GM20431 (cell line): ENCODE data around the gene CLEC9A.

Experiments
- in situ Hi-C: fragments of 300-500 bp; cut with MseI, MboI; formaldehyde crosslinking; loops from one replicate; pipeline ENCODE4 v1.15.0; 2020; ENCODE audit warnings: low sequenced_read_pairs; ENCODE audit not compliant: unreplicated experiment

The CLEC9A gene

DNA sequence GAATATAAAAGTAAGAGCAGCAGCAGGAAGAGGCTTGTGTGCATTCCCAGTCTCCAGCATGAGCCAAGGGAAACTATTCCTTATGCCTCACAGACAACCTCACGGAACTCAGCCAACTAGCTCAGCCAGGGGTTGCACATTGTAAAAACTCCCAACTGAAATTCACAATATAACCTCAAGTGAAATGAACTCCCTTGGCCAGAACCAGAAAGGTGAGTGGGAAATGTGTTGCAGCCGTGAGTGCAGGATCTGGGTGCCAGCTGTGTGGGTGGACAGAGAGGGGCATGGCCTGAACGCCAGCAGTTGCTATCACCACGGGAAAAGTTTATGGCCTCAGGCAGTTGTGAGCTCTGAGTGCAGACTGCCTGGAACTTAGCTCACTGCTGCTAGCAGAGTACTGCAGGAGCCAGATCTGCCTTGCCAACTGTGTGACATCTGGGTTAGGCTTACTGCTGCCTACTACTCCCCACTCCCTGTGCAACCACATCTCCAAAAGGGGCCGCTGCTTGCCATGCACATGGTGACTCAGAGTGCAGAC is 70.6 kb downstream of the CLEC9A start:
- in situ Hi-C loops: no loop called here

DNA sequence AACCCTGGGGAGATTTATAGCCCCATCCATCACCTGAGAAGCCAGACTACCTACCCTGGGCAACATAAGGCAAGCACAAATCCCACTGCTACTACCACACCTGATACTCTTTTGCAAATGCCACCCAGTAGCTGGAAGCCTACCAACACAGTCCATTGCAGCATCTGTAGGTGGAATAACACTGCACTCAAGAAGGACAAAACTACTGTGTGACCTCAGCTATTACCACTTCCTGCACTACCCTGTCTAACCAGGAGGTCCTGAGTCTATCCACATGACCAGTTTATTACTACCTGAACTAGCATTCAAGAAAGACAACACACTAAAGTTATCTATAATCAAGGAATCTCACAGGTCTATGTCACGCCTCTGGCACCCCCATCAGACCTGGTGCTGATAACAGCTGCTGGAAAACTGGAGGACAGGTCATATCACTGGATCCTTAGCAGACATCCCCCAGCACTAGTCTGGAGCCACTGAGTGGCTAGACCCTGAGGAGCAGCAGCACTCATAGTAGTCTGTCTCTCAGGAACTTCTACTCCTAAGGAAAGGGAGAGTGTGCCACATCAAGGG is 71.3 kb downstream of the CLEC9A start:
- in situ Hi-C loops: no loop called here

DNA sequence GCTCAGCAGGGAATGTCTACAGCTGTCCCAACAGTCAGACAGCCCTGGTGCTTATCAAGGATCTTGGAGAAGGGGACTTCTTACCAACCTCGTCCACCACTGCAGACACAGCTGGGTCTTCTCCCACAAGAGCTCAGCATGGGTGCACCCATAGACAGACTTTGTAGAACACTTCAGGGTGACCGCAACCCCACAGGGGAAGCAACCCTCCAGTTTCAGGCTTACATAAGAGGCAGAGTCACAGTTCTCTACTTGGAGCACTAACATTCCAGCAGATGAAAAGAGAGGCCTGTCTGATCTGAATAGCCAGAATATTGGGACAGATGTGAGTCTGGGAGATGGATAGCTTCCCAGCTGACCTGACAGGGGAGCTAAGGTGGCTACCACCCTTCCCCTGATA is 71.8 kb downstream of the CLEC9A start:
- in situ Hi-C loops: no loop called here

DNA sequence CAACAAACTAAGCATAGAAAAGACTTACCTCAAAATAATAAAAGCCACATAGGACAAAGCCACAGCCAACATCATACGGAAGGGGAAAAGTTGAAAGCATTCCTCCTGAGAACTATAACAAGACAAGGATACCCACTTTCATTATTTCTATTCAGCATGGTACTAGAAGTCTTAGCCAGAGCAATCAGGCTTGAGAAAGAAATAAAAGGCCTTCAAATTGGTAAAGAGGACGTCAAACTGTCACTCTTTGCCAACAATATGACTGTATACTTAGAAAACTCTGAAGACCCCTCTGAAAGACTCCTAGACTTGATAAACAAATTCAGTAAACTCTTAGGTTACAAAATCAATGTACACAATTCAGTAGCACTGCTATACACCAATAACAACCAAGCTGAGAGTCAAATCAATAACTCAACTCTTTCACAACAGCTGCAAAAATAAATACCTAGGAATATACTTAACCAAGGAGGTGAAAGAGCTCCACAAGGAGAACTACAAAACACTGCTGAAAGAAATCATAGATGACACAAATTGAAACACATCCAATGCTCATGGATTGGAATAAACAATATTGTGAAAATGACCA is 79.9 kb downstream of the CLEC9A start:
- in situ Hi-C loops: no loop called here

DNA sequence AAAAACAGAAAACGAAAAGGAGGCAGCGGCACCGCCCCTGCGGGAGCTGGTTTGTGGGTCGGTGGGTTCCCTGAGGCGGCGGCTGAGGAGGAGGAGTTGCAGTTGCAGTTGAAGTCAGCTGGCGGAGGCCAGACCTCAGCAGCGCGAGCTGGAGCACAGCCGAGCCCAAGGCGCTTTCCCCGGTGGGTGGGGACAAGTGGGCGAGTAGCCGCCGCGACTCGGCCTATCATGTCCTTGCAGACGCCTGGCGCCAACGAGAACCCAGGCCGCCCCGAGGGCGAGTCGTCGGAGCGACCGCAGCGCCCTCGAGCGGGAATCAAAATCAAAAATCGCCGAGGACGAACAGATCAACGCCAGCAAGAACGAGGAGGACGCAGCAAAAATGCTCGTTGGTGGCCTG is 81.0 kb downstream of the CLEC9A start:
- in situ Hi-C loops: no loop called here

DNA sequence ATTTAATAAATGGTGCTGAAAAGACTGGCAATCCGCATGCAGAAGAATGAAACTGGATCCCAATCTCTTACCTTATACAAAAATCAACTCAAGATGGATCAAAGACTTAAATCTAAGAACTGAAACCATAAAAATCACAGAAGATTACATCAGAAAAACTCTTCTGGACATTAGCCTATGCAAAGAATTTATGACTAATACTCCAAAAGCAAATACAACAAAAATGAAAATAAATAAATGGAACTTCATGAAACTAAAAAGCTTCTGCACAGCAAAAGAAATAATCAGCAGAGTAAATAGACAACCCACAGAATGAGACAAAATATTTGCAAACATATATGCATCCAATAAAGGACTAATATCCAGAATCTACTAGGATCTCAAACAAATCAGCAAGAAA is 82.6 kb downstream of the CLEC9A start:
- in situ Hi-C loops: no loop called here

DNA sequence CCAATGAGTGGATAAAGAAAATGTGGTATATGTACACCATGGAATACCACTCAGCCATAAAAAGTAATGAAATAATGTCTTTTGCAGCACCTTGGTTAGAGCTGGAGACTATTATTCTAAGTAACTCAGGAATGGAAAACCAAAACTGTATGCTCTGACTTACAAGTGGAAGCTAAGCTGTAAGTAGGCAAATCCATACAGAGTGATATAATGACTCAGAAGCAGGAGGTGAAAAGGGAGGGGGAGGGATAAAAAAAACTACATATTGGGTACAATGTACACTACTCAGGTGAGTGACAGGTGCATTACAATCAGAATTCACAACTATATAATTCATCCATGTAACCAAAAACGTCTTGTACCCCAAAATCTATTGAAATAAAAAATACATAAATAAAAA is 83.4 kb downstream of the CLEC9A start:
- in situ Hi-C loops: no loop called here

DNA sequence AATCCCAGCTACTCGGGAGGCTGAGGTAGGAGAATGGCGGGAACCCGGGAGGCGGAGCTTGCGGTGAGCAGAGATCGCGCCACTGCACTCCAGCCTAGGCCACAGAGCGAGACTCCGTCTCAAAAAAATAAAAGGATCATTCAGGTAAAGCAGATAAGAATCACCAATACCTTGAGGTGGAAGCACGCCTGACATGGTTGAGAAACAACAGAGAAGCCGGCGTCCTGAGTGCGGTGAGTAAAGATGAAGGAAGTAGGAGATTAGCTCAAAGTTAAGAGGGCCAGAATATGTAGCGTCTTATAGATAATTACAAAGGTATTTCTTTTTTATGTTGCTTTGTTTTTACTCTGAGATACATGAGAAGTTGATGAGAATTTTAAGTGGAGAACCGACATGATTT is 84.8 kb downstream of the CLEC9A start:
- in situ Hi-C loops: no loop called here
